GM20000 (cell line): ENCODE results near the gene CADM2.

ENCODE experiments used
- DNase-seq: peaks from one replicate; pipeline ENCODE4 v3.0.0; 2012; ENCODE audit warnings: low spot score
- TF ChIP-seq, protein P1 (sequence below): IDR thresholded peaks from 2 replicates; pipeline ENCODE4 v1.5.1; 2012; ENCODE audit warnings: mild to moderate bottlenecking, control low read depth; ENCODE audit errors: extremely low read depth, missing control alignments

Gene CADM2

DNA sequence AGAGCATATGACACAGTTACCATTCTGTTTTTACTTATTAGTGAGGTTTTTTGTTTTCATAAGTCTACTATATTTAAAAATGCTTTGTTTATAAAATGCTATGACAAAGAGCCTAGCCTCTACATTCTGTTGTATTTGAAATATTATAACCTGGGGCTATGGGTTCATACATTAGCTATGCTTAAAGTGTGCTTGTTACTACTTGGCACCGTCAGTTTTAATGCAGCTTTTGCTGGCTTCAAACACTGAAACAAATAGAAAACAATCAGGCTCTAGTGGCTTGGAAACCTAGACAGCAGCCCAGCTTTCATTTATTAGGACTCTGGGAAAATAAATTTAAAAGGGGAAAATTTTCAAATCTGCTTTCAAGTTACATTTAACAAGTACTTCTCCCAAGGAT, 635.9 kb downstream of the CADM2 start:
- no peak for DNase-seq
- TF ChIP-seq, protein P1, sequence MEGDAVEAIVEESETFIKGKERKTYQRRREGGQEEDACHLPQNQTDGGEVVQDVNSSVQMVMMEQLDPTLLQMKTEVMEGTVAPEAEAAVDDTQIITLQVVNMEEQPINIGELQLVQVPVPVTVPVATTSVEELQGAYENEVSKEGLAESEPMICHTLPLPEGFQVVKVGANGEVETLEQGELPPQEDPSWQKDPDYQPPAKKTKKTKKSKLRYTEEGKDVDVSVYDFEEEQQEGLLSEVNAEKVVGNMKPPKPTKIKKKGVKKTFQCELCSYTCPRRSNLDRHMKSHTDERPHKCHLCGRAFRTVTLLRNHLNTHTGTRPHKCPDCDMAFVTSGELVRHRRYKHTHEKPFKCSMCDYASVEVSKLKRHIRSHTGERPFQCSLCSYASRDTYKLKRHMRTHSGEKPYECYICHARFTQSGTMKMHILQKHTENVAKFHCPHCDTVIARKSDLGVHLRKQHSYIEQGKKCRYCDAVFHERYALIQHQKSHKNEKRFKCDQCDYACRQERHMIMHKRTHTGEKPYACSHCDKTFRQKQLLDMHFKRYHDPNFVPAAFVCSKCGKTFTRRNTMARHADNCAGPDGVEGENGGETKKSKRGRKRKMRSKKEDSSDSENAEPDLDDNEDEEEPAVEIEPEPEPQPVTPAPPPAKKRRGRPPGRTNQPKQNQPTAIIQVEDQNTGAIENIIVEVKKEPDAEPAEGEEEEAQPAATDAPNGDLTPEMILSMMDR, result no peak

DNA sequence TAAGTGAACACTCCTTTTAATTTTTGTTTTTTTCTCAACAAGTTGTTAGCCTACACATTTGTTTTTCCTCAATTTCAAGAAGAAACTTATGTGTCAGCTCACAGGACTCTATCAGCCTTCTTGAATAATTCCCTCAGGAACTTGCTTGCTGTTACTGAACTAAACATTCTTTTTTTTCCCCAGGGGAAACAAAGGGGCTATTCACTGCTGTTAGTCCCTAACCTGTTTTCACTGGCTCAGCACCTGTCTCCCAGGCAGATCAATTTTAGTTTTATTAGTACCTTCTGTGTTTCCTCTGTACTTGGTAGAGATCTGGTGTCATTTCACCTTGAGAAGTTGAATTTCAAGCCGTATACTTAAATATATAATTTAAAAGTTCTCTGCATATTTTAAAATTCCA, 644.6 kb downstream of the CADM2 start:
- TF ChIP-seq, protein P1, result no peak
- DNase-seq, result no peak

DNA sequence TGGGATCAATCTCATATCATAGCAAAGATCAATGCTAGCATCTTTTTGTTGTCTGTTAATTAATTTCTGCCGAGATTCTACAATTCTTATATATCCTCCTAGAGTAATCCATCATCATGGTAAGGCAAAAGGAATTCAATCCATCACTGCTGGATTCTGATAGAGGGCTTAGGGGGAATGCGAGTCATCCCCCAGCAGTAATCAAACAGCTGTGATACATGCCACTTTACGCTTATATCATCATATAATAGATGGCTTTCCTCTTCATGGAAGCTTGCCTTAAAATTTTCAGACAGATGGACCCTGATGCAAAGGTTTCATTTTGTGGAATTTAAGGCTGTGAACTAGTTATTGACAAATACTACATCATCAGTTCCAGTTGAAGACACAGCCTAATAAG, 645.9 kb downstream of the CADM2 start:
- TF ChIP-seq, protein P1, result no peak
- DNase-seq, result no peak

DNA sequence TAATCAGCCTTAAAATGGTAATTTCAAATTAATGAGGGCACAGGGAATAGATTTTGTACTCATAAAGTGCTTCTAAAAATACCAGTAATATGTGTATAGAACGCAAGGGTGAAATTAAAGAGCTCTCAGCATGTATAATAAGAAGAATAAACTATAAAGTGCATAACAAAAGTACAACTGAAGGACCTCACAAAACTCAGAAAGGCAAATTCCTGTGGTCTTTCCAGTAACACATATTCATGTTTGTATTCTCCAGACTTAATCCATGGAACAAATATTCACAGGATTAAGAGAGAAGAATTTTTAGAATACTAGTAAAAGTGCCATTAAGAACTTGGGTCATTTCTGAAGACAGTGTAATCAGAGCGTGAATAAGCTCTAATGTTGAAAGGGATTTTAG, 646.3 kb downstream of the CADM2 start:
- TF ChIP-seq, protein P1, result no peak
- DNase-seq, result no peak

DNA sequence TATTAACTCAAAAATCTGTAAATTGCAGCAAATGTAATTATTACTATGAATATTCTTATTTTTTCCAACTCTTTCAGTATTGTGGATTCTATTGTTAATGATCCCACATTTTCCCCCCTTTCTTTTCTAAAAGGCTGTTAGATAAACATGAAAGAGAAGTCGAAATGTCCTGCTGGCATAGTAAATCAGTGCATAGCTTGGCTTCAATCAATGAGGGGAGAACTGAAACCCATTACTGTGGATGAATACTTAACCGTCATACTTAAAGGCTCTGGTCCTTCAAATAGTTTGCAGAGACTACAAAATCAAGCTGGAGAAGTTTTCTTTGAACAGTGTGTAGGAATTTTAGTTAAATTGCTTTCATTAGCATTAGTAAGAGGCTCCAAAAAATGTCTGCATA, 667.9 kb downstream of the CADM2 start:
- DNase-seq, result no peak
- TF ChIP-seq, protein P1, result no peak

DNA sequence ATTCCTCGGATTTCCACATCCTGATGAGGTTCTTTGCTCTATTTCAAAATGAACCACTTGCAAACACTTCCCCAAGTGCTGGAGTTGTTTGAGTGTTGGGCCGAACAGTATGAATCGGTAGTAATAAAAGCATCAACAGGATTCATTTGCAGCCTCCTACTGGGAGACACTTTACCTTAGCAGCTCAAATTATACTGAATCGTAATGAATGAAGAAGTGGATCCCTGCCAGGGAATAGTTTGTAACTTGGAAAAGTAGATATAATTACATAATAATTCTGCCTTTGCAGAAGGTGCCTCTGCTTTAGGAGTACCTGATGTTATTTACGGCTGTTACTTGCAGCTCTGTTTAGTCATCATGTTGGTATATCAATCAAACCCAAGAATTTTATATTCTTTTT, 669.1 kb downstream of the CADM2 start:
- DNase-seq, result no peak
- TF ChIP-seq, protein P1, result no peak

DNA sequence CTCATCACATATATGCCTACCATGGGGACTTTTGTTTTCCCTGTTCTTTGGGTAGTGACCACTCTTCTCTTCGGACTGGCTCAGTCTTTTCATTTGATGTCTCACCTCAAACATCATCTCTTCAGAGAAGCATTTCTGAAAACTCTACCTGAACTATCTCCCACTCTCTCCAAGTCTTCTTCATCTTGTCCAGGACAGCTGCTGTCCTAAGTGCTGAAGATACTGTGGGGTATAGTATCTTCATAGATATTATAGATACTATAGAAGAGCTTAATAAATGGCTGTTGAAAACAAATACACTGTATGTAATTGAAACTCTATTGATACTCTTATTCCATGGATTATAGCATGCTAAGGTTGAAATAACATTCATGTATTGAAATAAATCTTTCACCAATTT, 672.3 kb downstream of the CADM2 start:
- no peak for DNase-seq
- TF ChIP-seq, protein P1, result no peak

DNA sequence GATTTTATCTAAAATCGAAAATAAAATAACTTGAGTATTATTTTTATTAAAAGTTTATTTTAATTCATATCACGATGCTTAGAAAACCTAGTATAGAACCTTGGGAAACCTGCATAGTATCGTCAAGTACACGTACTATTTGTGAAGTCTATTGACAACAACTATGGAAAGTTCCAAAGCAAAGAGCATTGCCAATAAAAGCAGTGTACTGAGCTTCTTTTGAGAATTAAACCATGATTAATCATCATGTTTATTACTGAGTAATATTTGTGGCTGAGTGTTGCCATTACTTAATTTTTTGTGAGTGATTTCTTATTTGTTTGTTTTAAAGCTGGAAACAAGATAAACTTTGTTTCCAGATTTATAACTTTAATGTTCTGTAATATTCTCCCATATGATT, 674.1 kb downstream of the CADM2 start:
- TF ChIP-seq, protein P1, result no peak
- DNase-seq, result no peak
